Measurements from ENCODE around the gene SLC45A2. TPM values are rescaled to one million over a fixed set of nuclear protein-coding genes. Genes with fewer than 3 reads are reported as not detected.

The SLC45A2 gene
- total RNA-seq, 1 experiment from 2014 or later: not detected

DNA sequence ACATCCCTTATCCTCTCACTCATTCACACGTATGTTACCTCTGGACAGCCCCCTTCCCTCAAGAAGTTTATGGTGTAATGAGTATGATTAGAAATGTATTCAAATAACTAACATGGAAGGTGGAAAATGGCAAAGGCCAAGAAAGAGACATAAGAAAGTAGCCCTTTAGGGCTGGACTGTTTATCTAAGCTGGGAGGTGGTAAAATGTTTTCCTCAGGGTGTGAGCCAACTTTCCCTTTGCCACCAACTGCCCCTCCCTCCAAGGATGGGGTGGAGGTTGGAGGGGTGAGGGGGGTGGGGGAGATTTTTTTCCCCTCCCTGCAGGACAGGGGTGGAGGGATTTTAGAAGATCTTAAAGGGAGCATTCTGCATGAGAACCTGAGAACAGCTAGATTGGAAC lies 8.2 kb downstream of the SLC45A2 start (continued):
- TF ChIP-seq, protein P1, sequence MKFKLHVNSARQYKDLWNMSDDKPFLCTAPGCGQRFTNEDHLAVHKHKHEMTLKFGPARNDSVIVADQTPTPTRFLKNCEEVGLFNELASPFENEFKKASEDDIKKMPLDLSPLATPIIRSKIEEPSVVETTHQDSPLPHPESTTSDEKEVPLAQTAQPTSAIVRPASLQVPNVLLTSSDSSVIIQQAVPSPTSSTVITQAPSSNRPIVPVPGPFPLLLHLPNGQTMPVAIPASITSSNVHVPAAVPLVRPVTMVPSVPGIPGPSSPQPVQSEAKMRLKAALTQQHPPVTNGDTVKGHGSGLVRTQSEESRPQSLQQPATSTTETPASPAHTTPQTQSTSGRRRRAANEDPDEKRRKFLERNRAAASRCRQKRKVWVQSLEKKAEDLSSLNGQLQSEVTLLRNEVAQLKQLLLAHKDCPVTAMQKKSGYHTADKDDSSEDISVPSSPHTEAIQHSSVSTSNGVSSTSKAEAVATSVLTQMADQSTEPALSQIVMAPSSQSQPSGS (CRISPR knock-in tag; IDR thresholded peaks at IDR 0.05; ENCODE audit: borderline replicate concordance, low read depth): no peak
- no peak for TF ChIP-seq RELA (CRISPR knock-in tag; IDR thresholded peaks at IDR 0.05; ENCODE audit: borderline replicate concordance)

DNA sequence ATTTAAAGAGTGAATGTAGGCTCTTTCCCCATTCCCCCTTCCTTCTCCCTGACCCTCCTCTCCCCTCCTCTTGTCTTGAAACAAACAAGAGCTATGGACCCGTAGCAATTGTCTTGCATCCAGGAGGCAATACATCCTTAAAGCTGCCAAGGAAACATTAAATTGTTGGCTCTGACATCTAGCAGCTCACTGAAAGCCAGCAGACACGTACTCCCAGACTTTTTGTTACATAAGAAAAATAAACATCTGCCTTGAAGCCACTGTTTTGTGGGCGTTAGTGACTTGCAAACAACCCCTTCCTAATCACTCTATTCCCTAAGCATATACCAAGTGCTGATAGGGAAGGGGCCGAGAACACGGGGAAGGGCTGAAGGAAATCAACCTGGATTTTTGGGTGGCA lies 8.6 kb downstream of the SLC45A2 start:
- Mint-ChIP-seq H3K27ac (no peak overlapping the region), H3K36me3 (no peaks in the 10 kb centered on the region), H3K4me3 (no peak overlapping the region), H3K4me1 (peaks cover 63% of the 10 kb centered on the region), H3K9me3 (peaks cover 3% of the 10 kb centered on the region; the same call in 1 of the 2 replicates), H3K27me3 (ENCODE audit: low read depth) (no peaks in the 10 kb centered on the region)
- ATAC-seq (no peak), DNase-seq (ENCODE audit: low spot score) (no peak)
- POLR2A ChIA-PET: no interaction called here
- CTCF ChIA-PET: no interaction called here
- TF ChIP-seq ZNF317 (CRISPR knock-in tag; IDR thresholded peaks at IDR 0.05; ENCODE audit: borderline replicate concordance, low read depth) (no peak), SOX15 (CRISPR knock-in tag; IDR thresholded peaks at IDR 0.05) (no peak), ZNF396 (CRISPR knock-in tag; IDR thresholded peaks at IDR 0.05; ENCODE audit: borderline replicate concordance) (no peak)
- TF ChIP-seq, protein P1 (CRISPR knock-in tag; IDR thresholded peaks at IDR 0.05; ENCODE audit: borderline replicate concordance, low read depth): no peak
- TF ChIP-seq, protein P2, sequence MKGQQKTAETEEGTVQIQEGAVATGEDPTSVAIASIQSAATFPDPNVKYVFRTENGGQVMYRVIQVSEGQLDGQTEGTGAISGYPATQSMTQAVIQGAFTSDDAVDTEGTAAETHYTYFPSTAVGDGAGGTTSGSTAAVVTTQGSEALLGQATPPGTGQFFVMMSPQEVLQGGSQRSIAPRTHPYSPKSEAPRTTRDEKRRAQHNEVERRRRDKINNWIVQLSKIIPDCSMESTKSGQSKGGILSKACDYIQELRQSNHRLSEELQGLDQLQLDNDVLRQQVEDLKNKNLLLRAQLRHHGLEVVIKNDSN (CRISPR knock-in tag; IDR thresholded peaks at IDR 0.05): no peak

DNA sequence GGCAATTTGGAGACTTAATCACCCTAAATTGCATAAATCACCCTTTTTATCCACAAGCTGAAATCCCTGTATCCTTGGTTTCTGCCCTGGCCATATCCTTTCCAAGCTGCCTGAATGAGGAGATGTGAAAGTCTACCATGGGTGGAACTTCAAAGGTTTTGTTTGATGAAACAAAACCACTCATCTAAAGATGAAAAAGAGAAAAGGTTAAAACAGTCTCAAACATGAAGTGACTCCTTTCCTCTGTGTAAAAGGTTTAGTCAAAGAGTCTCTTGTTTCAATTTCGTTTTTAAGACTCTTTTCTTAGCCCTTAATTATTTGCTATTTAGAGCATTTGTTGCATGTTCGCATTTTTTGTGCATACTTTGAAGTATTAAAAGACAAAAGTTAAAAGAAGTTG lies 11.2 kb downstream of the SLC45A2 start:
- DNase-seq (ENCODE audit: low spot score) (no peak), ATAC-seq (no peak)
- ChIA-PET POLR2A (no interaction called here), CTCF (no interaction called here)
- Mint-ChIP-seq H3K27ac (no peak overlapping the region), H3K9me3 (no peaks in the 10 kb centered on the region), H3K4me3 (no peak overlapping the region), H3K27me3 (ENCODE audit: low read depth) (no peaks in the 10 kb centered on the region), H3K36me3 (no peaks in the 10 kb centered on the region), H3K4me1 (peaks cover 50% of the 10 kb centered on the region)
- no peak for TF ChIP-seq NR2C2 (CRISPR knock-in tag; IDR thresholded peaks at IDR 0.05)

DNA sequence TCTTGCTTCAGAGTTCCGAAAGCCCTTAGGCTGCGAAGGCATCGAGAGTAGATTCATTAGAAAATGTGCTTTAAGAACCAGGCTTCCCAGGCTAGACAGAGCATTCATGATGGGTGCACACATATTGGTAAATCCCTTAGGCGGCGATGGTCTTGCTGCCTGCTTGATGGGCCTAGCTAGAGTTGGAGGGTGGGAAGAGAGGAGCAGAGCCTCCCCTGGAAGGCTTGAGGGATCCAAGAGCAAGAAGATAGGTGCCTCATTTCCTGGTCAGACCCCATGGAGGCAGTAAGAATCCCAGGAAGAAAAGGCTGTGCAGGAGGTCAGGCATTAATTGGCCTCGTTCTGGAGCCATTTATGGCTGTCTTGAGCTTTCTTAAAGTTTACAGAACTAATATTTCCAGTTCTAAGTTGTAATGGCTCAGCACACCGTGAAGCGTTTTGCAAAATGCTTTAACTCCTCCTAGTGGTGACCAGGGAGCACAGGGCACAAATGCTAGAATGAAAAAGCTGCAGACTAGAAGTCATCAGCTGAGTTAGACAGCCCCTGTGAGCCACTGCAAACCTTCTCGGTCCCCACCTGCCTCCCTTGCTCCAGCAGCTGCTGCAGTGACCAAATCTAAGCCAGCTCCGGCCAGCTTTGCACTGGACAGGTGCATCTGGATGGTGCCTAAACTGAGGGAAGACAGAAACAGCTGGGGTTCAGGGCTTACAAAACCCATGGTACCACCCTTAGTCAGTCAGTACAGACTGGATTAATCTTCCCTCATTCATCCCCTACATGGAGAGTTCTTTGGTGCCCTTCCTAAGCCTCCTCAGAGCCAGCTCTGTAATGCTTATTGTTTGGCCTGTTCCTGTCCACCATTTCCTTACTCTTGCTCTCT lies 14.7 kb downstream of the SLC45A2 start:
- no peak overlapping the region for H3K27ac Mint-ChIP-seq
- H3K27me3 Mint-ChIP-seq (ENCODE audit: low read depth): no peaks in the 10 kb centered on the region
- H3K4me3 Mint-ChIP-seq: no peak overlapping the region
- ChIA-PET CTCF (interaction anchor here (0.5 to 2.7 kb wide), 35 partner anchors 9 to 535 kb away, joined by 3 to 40 read pairs (median 5); partner anchors contain the start of genes ADAMTS12 and RXFP3), POLR2A (interaction anchor here (0.5 kb wide), 1 partner anchor 147 kb away, joined by 3 read pairs; no protein-coding TSS in a partner anchor)
- no peaks in the 10 kb centered on the region for H3K9me3 Mint-ChIP-seq
- no peaks in the 10 kb centered on the region for H3K36me3 Mint-ChIP-seq
- peaks cover 17% of the 10 kb centered on the region for H3K4me1 Mint-ChIP-seq
- DNase-seq (ENCODE audit: low spot score): peak; percentile 16
- peak; percentile 92 for ATAC-seq
- no peak for TF ChIP-seq ZNF416 (CRISPR knock-in tag; IDR thresholded peaks at IDR 0.05)
- no peak for TF ChIP-seq ESRRA (CRISPR knock-in tag; IDR thresholded peaks at IDR 0.05; ENCODE audit: borderline replicate concordance)
- no peak for TF ChIP-seq SMAD3 (CRISPR knock-in tag; IDR thresholded peaks at IDR 0.05; ENCODE audit: borderline replicate concordance)
- no peak for TF ChIP-seq NFYB (CRISPR knock-in tag; conservative IDR thresholded peaks at IDR 0.05; ENCODE audit: low read depth)
- TF ChIP-seq, protein P3, sequence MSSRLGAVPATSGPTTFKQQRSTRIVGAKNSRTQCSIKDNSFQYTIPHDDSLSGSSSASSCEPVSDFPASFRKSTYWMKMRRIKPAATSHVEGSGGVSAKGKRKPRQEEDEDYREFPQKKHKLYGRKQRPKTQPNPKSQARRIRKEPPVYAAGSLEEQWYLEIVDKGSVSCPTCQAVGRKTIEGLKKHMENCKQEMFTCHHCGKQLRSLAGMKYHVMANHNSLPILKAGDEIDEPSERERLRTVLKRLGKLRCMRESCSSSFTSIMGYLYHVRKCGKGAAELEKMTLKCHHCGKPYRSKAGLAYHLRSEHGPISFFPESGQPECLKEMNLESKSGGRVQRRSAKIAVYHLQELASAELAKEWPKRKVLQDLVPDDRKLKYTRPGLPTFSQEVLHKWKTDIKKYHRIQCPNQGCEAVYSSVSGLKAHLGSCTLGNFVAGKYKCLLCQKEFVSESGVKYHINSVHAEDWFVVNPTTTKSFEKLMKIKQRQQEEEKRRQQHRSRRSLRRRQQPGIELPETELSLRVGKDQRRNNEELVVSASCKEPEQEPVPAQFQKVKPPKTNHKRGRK (CRISPR knock-in tag; IDR thresholded peaks at IDR 0.05; ENCODE audit: borderline replicate concordance): no peak

Data from WTC11 (cell line).